Breast epithelium (tissue), 3 donors: Measurements from ENCODE around the gene ULBP1.

Experiments used
- POLR2A ChIP-seq: fragments of 450-650 bp; IDR thresholded peaks from one replicate; pipeline ENCODE4 v1.6.1; 2016; ENCODE audit warnings: antibody characterized with exemption, mild to moderate bottlenecking, moderate library complexity
- POLR2AphosphoS5 ChIP-seq, 3 donors: sonication (generic); formaldehyde crosslinking; IDR thresholded peaks; one replicate each; pipeline ENCODE4 v1.6.1; 2017; ENCODE audit warnings: antibody characterized with exemption in 3 of 3
- TF ChIP-seq, protein P1 (sequence below), 3 donors: fragments of 450-650 bp; IDR thresholded peaks; one replicate each; pipeline ENCODE4 v1.5.1; 2016 to 2017; ENCODE audit warnings: antibody characterized with exemption in 3 of 3, mild to moderate bottlenecking in 3 of 3, moderate library complexity in 3 of 3

DNA sequence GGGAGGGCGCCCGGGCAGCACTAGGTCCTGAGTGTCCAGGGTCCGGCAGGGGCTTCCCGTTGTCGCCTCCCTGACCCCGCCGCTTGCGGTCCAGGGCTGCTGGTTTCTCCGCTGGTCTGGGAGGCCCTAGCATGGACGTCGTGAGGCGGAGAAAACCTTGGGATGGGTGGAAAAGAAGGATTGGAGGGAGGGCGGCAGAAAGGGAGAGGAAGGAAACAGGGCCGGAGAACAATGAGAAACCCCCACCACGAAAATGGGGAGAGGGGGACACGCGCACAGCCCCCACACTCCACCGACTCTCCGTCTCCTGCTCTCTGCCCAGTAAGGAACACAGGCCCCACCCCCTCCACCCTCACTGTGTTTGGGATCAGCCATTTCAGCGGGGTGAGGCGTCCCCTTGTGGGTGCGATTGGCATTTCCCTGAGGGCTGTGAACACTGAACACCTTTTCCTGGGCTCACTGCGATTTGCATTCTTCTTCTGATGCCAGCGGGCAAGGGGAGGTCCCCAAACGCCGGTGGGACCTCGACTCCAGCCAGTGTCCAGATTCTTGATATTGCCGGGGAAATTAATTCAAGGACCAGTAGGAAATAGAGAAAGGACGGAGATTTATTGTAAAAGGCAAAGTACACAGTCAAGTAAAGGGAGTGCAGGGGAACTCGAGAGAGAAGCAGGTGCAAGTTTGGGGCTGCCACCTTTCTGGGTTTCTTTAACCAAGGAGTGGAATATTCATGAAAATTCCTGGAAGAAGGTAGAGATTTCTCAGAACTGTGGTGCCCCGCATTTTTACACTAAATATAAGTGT is 37.6 kb upstream of the ULBP1 start:
- TF ChIP-seq, protein P1, sequence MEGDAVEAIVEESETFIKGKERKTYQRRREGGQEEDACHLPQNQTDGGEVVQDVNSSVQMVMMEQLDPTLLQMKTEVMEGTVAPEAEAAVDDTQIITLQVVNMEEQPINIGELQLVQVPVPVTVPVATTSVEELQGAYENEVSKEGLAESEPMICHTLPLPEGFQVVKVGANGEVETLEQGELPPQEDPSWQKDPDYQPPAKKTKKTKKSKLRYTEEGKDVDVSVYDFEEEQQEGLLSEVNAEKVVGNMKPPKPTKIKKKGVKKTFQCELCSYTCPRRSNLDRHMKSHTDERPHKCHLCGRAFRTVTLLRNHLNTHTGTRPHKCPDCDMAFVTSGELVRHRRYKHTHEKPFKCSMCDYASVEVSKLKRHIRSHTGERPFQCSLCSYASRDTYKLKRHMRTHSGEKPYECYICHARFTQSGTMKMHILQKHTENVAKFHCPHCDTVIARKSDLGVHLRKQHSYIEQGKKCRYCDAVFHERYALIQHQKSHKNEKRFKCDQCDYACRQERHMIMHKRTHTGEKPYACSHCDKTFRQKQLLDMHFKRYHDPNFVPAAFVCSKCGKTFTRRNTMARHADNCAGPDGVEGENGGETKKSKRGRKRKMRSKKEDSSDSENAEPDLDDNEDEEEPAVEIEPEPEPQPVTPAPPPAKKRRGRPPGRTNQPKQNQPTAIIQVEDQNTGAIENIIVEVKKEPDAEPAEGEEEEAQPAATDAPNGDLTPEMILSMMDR (IDR thresholded peaks at IDR 0.05), result peak; percentile 97 to 99 (median 99)
- TF ChIP-seq POLR2AphosphoS5 (IDR thresholded peaks at IDR 0.05), result no peak
- TF ChIP-seq POLR2A, result no peak
